ENCODE data around the gene ASIC4. TPM values are rescaled to one million over a fixed set of nuclear protein-coding genes. Genes with fewer than 3 reads are reported as not detected.
A peak's percentile ranks its signal among the peaks of the same experiment; 100 is the strongest.

ASIC4 gene
- total and polyA plus RNA-seq, 2 of the 13 experiments (the other 11 are each of a cell fraction or from before 2014, with no cell fraction given) = 0.03 TPM; not detected in 1

DNA sequence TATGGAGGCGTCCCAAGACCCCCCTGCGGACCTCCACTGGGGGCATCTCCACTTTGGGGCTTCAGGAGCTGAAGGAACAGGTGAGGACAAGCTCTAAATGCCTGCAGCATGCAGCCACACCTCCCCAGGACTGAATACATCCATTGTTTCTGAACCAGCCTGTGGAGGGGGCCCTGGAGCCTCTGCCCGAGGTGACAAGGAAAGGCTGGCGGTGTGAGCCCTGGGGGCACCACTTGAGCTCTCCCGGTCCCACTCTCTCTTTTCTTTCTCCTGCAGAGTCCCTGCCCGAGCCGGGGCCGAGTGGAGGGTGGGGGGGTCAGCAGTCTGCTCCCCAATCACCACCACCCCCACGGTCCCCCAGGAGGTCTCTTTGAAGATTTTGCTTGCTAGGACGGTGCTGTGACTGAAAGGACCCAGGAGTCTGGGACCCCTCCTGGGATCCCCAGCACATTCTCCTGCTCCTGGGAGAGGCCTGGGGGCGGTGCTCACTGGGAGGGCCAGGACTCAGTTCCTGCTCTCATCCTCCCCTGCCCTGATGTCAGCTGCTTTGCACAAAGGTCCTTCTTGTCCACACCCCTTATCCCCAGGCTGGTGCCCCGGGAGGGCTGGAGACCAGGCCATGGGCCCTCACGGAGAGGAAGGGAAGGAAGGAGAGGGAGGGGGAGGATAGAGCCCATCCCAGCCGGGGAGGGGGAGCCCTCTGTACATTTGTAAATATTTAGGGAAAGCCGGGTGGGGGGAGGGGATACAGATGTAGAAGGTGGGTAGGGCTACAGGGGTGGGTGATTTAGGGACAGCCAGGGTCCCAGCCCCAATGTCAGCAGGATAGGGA lies 23.6 kb downstream of the ASIC4 start (continued):
- TF ChIP-seq PRDM15 (CRISPR knock-in tag; IDR thresholded peaks at IDR 0.05) (no peak), NR2F6 (IDR thresholded peaks at IDR 0.05) (no peak), NR2F6 (CRISPR knock-in tag; IDR thresholded peaks at IDR 0.05) (0 out of 2 replicates have a peak, but pooled peaks have one; percentile 11), TMF1 (CRISPR knock-in tag; IDR thresholded peaks at IDR 0.05; ENCODE audit: low read depth) (no peak), SNAPC5 (CRISPR knock-in tag; IDR thresholded peaks at IDR 0.05; ENCODE audit: borderline replicate concordance) (no peak), ZNF350 (CRISPR knock-in tag; IDR thresholded peaks at IDR 0.05; ENCODE audit: borderline replicate concordance, low read depth) (no peak), CCAR2 (optimal IDR thresholded peaks at IDR 0.05; ENCODE audit: low read depth, low read length) (no peak), CAMTA2 (CRISPR knock-in tag; IDR thresholded peaks at IDR 0.05; ENCODE audit: borderline replicate concordance) (no peak), PCBP2 (optimal IDR thresholded peaks at IDR 0.05; ENCODE audit: low read depth, low read length, poor library complexity, severe bottlenecking) (no peak), ZNF550 (CRISPR knock-in tag; IDR thresholded peaks at IDR 0.05; ENCODE audit: borderline replicate concordance) (no peak), ZNF75D (CRISPR knock-in tag; IDR thresholded peaks at IDR 0.05; ENCODE audit: borderline replicate concordance) (no peak), CHD2 (IDR thresholded peaks at IDR 0.05; ENCODE audit: low read depth, low read length) (no peak), MIER3 (CRISPR knock-in tag; IDR thresholded peaks at IDR 0.05; ENCODE audit: borderline replicate concordance) (no peak), WIZ (CRISPR knock-in tag; IDR thresholded peaks at IDR 0.05) (no peak), SMYD3 (CRISPR knock-in tag; IDR thresholded peaks at IDR 0.05) (no peak), ZKSCAN8 (CRISPR knock-in tag; IDR thresholded peaks at IDR 0.05; ENCODE audit: borderline replicate concordance) (no peak), SIX4 (CRISPR knock-in tag; IDR thresholded peaks at IDR 0.05) (no peak), ZNF850 (CRISPR knock-in tag; conservative IDR thresholded peaks at IDR 0.05) (no peak), FOXC1 (CRISPR knock-in tag; IDR thresholded peaks at IDR 0.05; ENCODE audit: borderline replicate concordance) (0 out of 2 replicates have a peak, but pooled peaks have one; percentile 20), SMAD1 (CRISPR knock-in tag; IDR thresholded peaks at IDR 0.05; ENCODE audit: borderline replicate concordance, low read depth) (0 out of 2 replicates have a peak, but pooled peaks have one; percentile 7), PAF1 (CRISPR knock-in tag; IDR thresholded peaks at IDR 0.05) (peak; percentile 65; the same call in 1 of the 2 replicates), CTCF (CRISPR knock-in tag; IDR thresholded peaks at IDR 0.05) (peak; percentile 63), KDM5B (CRISPR knock-in tag; IDR thresholded peaks at IDR 0.05; ENCODE audit: borderline replicate concordance) (no peak; the same call in 1 of the 2 replicates)

Measured in HepG2 (cell line).